Hypothalamus (tissue), 51 donors: Measurements from ENCODE around the gene MFRP.

ENCODE experiments used
- DNase-seq, 51 donors: peaks; one replicate each; lab custom pipeline; 2025; lab: John Stamatoyannopoulos, UW

MFRP gene

DNA sequence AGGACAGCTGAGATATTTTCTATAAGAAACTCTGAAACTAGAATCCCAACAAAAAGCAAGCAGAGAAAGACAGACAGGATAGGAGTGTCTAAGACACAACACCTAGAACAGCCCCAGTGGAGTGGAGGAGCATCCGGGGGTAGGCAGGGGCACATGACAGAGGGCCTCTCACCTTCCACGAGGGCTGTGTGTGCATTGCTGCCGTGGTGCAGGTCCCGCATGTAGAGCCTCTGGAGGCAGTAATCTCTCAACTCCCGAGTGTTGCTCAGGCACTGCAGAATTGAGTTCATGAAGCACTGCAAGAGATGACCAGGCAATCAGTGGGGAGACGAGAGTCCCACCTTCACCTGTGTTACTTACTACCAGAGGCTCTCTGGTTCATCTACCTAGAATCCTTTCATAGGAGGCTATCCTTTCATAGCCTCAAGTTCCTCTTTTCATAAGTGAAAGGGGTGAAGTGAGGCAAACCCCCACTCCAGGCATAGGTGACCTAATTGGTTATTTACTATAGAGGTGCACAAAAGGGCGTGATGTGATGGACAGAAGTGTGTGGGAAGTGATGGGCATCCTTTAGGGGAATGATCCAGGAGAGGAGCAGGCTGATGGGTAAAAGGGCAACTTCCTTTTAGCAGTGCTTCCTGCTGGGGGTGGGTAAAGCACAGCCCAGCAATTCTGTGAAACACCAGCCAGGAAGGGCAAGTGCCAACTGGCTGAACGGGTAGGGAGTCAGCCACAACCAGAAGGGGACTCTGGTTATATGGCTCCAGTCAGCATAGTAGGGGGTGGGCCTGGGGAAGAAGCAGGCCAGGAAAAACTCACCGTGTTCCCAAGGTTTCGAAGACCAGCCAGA lies 13.1 kb upstream of the MFRP start:
- DNase-seq, result no peak

GRCh38 chr11:119357074-119357473 lies 10.6 kb upstream of the MFRP start:
- DNase-seq, result no peak

GRCh38 chr11:119356349-119357031 lies 10.0 kb upstream of the MFRP start:
- peak in 41 of 51 donors; percentile 33 to 81 (median 64) for DNase-seq

DNA sequence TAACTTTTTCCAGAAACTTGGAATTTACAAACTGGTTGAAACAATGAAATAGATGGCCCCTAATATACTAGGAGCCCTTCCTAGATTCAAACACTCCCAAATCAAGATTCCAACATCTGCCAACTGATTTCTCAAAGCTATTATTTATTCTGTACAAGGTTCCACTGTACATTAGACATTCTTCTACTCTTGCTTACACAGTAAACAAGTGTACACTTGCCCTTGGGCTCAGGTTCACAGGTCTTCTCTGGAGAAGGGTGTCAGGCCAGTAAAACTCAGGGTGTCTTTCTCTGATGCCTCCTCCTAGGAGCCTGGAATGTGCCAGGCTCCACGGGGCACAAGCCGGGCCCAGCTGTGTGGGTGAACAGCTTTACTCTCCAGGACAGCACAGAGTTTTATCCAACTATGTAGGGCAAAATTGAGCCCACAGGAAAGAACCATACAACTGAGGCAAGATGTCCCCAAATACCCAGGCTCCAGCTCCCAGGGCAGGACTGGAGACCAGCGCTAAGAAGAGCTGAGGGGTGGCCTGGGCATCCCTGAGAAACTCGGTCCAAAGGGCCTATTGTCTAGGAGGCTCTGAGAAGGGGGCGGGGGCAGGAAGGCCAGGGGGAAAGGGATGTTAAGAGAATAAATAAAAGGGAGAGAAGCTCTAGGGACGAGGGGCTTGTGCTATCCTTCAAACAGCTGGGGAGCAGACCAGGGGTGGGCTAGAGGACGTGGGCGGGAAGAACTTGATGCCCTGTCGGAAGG lies 8.8 kb upstream of the MFRP start:
- DNase-seq, result no peak

GRCh38 chr11:119352857-119353260 lies 6.4 kb upstream of the MFRP start:
- DNase-seq, result peak in 7 of 51 donors; percentile 16 to 55 (median 34)

GRCh38 chr11:119351232-119351631 lies 4.7 kb upstream of the MFRP start:
- no peak for DNase-seq

DNA sequence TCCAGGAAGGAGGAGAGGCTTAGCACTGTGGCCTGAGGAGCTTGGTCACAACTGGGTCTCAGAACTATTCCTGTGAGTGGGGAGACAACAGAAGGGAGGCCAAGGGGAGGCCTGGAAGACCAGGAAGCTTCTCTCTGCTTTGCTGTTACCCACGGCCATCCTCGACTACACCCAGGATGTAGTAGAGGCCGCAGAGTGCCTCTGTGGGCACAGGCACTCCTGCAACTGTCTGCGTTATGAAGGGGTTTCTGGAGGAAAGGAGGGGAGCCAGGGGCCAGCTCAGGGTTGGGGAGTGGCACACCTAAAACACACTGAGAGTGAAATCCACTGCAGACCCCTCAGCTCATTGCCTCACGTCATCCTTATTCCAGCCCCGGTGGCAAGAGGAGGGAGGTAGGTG lies 3.8 kb upstream of the MFRP start:
- DNase-seq, result no peak

DNA sequence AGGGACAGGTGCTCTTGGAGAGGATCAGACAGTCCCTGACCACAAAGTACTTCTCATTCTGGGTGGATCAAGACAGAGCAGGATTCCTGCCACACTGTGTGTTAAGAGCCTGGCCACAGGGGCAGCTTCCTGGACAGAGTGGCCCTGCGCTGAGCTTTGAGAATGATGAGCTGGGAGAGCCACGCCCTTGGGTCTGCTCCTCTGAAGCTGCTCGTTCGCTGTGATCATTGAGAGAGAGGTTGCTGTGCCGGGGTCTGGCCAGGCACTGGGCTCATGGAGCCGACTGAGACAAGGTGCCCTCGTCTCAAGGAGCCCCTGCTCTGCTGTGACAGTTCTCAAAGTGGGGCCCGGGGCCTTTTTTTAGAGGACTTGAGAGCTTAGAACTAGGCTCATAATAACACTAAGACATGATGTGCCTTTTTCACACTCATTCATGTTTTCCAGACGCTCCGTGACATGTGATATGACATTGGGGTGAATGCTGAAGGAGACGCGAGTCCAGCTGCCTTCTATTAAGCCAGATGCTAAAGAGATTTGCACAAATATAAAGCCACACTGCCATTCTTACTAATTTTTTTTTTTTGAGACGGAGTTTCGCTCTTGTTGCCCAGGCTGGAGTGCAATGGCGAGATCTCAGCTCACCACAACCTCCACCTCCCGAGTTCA lies 1.6 kb upstream of the MFRP start:
- DNase-seq, result no peak

DNA sequence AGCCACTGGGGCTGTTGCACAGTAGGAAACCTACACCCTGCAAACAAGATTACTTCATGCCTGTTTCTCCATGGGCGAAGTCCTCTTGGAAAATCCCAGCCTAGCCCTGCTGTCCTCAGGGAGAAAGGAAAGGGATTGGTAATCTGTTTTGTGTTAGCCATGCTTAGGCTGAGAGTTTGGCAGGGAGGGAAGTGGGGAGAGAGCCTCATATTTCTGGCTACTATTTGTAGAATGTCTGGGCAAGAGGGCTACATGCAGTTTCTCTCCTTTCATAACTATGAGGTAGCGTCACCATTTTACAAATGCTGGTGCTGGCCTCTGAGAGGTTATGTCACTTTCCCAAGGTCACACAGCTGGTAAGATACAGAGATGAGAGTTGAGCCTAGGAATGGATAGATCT lies 737 bp upstream of the MFRP start:
- DNase-seq, result no peak

DNA sequence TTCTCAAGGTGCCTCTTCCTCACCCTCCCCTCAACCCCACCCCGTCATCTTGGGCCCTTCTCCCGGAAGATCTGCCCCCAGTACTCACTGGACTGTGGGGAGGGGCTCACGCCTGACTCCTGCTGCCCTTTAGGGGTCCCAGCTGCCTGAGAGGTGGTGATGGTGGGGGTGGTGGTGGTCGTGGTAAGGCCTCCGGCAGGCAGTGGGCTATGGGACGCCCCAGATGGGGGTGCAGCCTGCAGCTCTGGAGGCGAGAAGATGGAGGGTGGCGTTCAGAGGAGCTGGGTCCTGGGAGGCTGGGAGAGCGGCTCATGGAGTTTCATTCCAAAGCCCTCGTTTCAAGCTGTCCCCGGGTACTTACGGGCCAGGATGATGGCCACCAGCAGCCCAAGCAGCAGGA lies 820 bp downstream of the MFRP start:
- DNase-seq, result no peak

DNA sequence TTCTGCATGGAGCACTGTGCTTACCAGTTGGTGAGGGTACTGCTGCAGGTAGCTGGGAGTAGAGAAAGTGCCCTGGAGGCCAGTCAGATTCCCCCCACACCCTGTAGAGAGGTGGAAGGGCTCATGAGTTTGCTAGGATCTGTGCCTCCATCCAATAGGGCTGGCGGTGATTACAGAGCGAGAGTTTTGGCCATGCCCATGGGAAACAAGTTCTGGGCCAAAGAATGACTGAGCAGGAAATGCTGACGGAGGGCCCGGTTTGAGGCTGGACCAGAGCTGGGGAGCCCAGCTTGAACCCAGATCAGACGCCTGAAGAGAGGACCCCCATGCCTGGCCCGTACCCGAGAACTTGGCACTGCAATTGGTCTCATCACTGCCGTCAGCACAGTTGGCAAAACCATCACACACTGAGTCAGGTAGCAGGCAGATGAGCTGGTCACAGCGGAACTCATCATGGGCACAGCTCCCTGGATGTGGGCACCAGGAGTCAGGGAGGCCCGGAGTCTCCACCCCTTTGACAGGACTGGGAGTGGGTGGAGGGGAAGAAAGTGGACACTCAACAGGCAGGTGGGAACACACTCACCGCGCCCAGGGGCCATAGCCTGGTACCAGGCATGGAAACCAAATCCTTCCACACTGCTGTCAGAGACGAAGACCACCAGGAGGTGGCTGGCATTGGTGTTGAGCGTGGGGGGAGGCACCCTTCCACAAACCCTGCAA lies 2.1 kb downstream of the MFRP start:
- no peak for DNase-seq

DNA sequence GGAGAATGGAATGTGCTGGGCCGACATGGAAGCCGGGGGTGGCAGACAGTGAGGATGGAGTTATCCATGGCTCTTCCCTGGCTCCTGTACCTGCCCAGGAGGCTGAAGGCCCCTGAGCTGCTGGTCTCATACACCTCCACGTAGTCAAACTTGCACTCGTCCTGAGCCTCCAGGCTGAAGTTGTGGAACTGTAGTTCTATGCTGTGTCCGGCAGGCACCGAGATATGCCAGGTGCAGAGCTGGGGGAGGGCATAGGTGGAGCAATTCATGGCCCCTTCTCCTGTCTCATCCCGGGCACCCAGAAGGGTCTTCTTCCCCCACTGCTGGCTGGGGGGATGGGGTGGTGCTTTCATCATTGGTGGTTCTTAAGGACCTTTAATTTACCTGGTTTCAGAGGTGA lies 2.8 kb downstream of the MFRP start:
- DNase-seq, result no peak

DNA sequence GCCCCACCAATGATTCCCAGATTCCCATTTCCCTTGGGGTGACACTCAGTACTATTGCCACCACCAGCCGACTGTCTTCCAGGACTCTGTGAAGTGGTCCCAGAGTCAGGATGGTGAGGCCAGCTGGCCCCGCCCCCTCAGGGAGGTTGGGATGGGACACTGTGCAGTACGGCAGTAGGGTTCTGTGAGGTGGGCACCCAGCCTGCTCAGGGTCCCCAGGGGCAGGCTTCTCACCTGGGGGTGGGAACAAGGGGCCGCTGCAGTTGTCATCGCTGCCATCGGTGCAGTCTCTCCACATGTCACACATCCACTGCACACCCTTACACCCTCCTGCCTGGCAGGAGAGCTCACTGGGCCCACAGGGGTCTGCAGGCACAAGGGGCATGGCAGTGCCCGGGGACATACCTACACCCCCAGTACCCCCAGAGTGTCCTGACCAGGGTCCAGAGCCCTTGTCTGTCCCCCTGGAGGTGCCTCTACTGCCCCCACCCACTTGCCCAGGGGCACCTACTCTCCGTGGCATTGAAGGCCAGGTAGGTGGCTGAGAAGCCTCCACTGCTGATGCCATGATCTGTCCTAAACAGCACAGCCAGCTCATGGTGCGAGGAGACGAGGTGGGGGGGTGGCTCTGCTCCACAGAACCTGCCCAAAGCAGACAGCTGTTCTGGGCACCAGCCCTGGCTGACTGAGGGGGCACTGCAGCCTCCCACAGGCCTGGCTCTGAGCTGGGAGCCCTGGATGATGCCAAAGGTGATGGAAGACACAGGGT lies 4.0 kb downstream of the MFRP start:
- DNase-seq, result no peak

GRCh38 chr11:119342023-119342300 lies 4.5 kb downstream of the MFRP start:
- no peak for DNase-seq

DNA sequence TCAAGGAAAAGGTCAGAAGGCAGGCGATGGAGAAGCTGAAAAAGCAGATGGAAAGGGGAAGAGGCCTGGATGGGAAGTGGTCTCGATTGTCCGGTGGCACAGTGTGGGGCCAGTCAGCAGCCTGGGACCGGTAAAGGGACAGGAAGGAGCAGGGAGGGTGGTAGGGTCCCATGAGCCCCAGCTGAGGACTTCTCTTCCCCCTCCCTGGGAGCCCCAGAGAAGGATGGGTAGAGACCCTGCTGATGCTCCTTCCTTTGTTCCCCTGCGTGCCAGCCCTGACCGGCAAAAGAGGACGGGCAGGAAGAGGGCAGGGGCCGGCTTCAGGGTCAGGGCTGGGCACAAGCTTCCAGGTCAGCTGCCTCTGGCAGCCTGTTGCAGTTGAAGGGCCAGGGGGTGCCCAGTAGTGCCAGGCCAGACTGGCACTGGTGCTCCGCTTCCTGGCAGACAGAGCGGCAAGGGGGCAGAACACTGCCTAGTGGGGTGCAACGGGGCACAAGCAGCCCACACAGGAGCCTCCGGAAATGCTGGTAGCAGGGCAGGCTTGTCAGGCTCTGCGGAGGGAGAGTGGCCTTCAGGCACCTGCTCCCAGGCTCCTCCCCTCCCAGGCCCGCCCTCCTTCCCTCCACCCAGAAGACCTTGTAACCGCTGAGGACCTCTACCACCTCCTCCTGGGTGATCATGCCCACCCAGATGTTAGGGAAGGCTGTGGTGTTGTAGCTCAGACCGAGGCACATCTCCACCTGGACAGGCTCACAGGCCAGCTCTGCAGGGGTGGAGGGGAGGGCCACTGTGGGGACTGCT lies 5.1 kb downstream of the MFRP start:
- DNase-seq, result peak in 7 of 51 donors; percentile 31 to 42 (median 37)

DNA sequence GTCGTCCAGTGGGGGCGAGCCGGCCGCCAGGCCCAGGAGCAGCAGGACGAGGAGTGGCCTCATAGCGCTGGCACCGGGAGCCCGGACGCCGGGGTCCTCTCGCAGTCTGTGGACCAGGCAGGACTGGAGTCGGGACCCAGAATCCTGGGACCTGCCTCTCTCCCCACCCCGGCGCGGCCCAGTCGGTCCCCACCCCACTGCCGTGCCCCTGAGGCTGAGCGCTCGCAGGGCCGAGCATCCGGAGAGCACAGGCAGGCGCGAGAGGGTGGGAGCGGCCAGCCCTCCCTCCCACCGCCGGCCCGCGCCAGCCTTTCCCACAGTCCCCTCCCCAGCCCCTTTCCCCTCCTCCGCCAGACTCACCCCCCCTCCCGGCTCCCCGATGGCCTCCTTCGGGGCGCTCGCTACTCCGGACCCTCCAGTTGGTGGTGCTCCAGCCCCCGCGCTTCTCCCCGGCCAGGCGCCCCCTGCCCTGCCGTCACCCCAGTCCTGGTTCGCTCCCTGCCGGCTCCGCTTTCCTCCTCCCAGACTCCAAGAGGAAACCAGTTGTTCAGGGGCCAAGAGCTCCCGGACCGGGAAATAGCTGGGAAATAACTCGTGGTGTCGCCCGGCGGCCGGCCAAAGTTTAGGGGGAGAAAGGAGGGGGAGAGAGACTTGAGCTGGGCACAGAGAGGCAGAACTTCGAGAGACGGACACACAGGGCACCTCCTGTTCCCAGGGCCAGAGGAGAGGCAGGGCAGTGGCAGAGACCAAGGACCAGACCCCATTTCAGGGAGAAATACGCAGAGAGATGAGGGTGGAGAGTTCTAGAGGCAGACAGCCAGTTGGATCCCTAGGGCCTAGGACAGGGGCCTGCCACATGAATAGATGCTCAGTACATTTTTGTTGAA lies 5.9 kb downstream of the MFRP start, which contains the start of gene C1QTNF5:
Gene C1QTNF5, minus strand, starts transcription at position 549 of the 887 bp plus-strand sequence. Its CDS starts 486 bp downstream, at position 63.
- DNase-seq, result peak in 40 of 51 donors; percentile 40 to 83 (median 72)

GRCh38 chr11:119339589-119340334 lies 6.7 kb downstream of the MFRP start:
- DNase-seq, result peak in 42 of 51 donors; percentile 31 to 88 (median 66)
